ENCODE data around the gene HEATR3.

Gene HEATR3

GRCh38 chr16:50151756-50152155 lies 86.0 kb downstream of the HEATR3 start:
- Histone ChIP-seq H3K4me1 (ENCODE audit: low read depth, poor library complexity, severe bottlenecking) (peaks cover 34% of the 10 kb centered on the region), H3K79me2 (ENCODE audit: insufficient read depth, low read depth) (peaks cover 31% of the 10 kb centered on the region), H3K4me3 (IDR thresholded peaks at IDR 0.05; ENCODE audit: insufficient read depth, low read depth, low read length) (no peak overlapping the region), H3K9ac (peak overlapping the region; percentile 82), H3K27ac (peak overlapping the region; percentile 86), H3K4me2 (peak overlapping the region; percentile 70), H3K27me3 (ENCODE audit: insufficient read depth, low read depth) (no peaks in the 10 kb centered on the region), H2AFZ (ENCODE audit: low read depth) (peak overlapping the region; percentile 58), H3K36me3 (ENCODE audit: insufficient read depth) (no peaks in the 10 kb centered on the region), H4K20me1 (ENCODE audit: insufficient read depth) (peaks cover 12% of the 10 kb centered on the region)
- TF ChIP-seq CTCF (conservative IDR thresholded peaks at IDR 0.05; ENCODE audit: low read depth, low read length), result no peak

GRCh38 chr16:50152351-50152806 lies 86.6 kb downstream of the HEATR3 start:
- H2AFZ ChIP-seq (ENCODE audit: low read depth), result peak overlapping the region; percentile 58
- TF ChIP-seq CTCF (conservative IDR thresholded peaks at IDR 0.05; ENCODE audit: low read depth, low read length), result no peak
- peak overlapping the region; percentile 86 for H3K27ac ChIP-seq

GRCh38 chr16:50152807-50153595 lies 87.2 kb downstream of the HEATR3 start, which contains the start of gene TENT4B:
Gene TENT4B, plus strand, starts transcription at chr16:50153306. Its CDS starts 316 bp downstream, at chr16:50153622.
- Histone ChIP-seq H3K4me2 (peak within 1 kb of the TSS; percentile 99), H3K4me3 (IDR thresholded peaks at IDR 0.05; ENCODE audit: insufficient read depth, low read depth, low read length) (no peak within 1 kb of the TSS), H3K36me3 (ENCODE audit: insufficient read depth) (no peaks in the 10 kb centered on the region), H3K79me2 (ENCODE audit: insufficient read depth, low read depth) (peaks cover 43% of the 10 kb centered on the region), H4K20me1 (ENCODE audit: insufficient read depth) (peaks cover 22% of the 10 kb centered on the region), H3K27ac (peak within 1 kb of the TSS; percentile 86), H3K27me3 (ENCODE audit: insufficient read depth, low read depth) (no peaks in the 10 kb centered on the region), H3K4me1 (ENCODE audit: low read depth, poor library complexity, severe bottlenecking) (peaks cover 46% of the 10 kb centered on the region), H3K9ac (peak within 1 kb of the TSS; percentile 82), H2AFZ (ENCODE audit: low read depth) (peak within 1 kb of the TSS; percentile 58)
- no peak for TF ChIP-seq CTCF (conservative IDR thresholded peaks at IDR 0.05; ENCODE audit: low read depth, low read length)

More at GRCh38 chr16:50152351-50152806, 86.6 kb downstream of the HEATR3 start:
- Histone ChIP-seq H3K79me2 (ENCODE audit: insufficient read depth, low read depth) (peaks cover 37% of the 10 kb centered on the region), H3K4me1 (ENCODE audit: low read depth, poor library complexity, severe bottlenecking) (peaks cover 40% of the 10 kb centered on the region), H3K9ac (peak overlapping the region; percentile 82), H3K27me3 (ENCODE audit: insufficient read depth, low read depth) (no peaks in the 10 kb centered on the region), H3K4me2 (peak overlapping the region; percentile 70), H3K4me3 (IDR thresholded peaks at IDR 0.05; ENCODE audit: insufficient read depth, low read depth, low read length) (no peak overlapping the region), H3K36me3 (ENCODE audit: insufficient read depth) (no peaks in the 10 kb centered on the region), H4K20me1 (ENCODE audit: insufficient read depth) (peaks cover 17% of the 10 kb centered on the region)

GRCh38 chr16:50153596-50154419 lies 88.0 kb downstream of the HEATR3 start:
- Histone ChIP-seq H3K4me2 (peak overlapping the region; percentile 99), H3K36me3 (ENCODE audit: insufficient read depth) (no peaks in the 10 kb centered on the region), H3K4me3 (IDR thresholded peaks at IDR 0.05; ENCODE audit: insufficient read depth, low read depth, low read length) (no peak overlapping the region), H3K79me2 (ENCODE audit: insufficient read depth, low read depth) (peaks cover 51% of the 10 kb centered on the region), H3K27ac (peak overlapping the region; percentile 47), H3K9ac (peak overlapping the region; percentile 68; the same call in 1 of the 2 replicates), H2AFZ (ENCODE audit: low read depth) (no peak overlapping the region), H4K20me1 (ENCODE audit: insufficient read depth) (peaks cover 29% of the 10 kb centered on the region), H3K4me1 (ENCODE audit: low read depth, poor library complexity, severe bottlenecking) (peaks cover 50% of the 10 kb centered on the region), H3K27me3 (ENCODE audit: insufficient read depth, low read depth) (no peaks in the 10 kb centered on the region)
- no peak for TF ChIP-seq CTCF (conservative IDR thresholded peaks at IDR 0.05; ENCODE audit: low read depth, low read length)

Data from KMS-11 (cell line).